Measurements from ENCODE around the gene FGG. TPM values are rescaled to one million over a fixed set of nuclear protein-coding genes. Genes with fewer than 3 reads are reported as not detected.

Gene FGG
- polyA plus RNA-seq, 3 donors = not detected

DNA sequence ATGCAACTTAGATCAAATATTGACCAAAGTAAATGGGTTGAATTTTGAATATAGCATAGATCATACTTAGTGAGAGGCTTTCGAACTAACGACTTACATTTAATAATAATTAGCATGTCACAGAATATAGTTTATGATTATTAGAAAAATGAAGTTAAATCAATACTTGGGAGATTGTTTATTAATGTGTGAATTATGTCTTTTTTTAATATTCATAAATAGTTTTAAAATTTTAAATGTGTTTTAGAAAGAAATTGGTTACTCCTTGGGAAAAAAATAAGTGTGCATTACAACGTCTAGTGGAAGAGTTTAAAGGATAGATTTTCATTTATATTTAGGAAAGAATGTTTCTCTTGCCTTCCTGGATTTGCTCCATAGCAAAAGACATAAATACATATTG lies 29.2 kb downstream of the FGG start:
- H3K36me3 Mint-ChIP-seq = no peaks in the 10 kb centered on the region
- no CpG with 5 or more reads among the region's 3 CpGs for WGBS (ENCODE audit: insufficient coverage)

DNA sequence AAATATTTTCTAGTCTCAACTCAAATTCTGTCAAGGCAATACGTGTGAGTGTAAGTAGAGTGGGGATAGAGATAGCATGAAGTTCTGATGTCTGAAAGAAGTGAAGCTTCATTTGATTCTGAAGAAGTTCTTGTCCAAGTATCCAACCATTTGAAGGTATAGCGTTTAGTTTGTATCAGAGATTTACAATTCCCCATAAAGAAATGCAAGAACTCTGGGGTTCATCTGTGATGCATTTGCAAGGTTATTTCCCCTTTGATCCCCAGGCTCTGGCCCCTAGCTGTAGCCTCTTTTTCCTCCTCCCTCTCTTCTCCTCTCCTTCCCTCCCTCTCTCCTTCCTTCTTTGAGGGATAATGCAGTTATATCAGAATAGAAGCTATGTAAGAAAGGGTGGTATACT lies 29.7 kb downstream of the FGG start:
- H3K27me3 Mint-ChIP-seq (ENCODE audit: low read depth in 3 of 3) = peaks cover 2 to 7% (median 4%) of the 10 kb centered on the region in 3 donors
- Histone ChIP-seq H3K79me2 (ENCODE audit: insufficient read depth, low read length) (no peaks in the 10 kb centered on the region), H4K20me1 (ENCODE audit: insufficient read depth, low read length) (no peaks in the 10 kb centered on the region), H3K9me3 (replicated peaks in 1 of 2; ENCODE audit: control insufficient read depth in 1 of 2, insufficient read depth in 1 of 2, low read length in 2 of 2) (no peaks in the 10 kb centered on the region), H3K4me2 (replicated peaks; ENCODE audit: extremely low read depth, low read length, poor library complexity, severe bottlenecking) (no peak overlapping the region), H3K36me3 (replicated peaks in 1 of 2; ENCODE audit: control insufficient read depth in 1 of 2, insufficient read depth in 2 of 2, low read length in 2 of 2) (no peaks in the 10 kb centered on the region), H3K27me3 (ENCODE audit: control insufficient read depth in 2 of 2, insufficient read depth in 2 of 2, low read length in 2 of 2) (no peaks in the 10 kb centered on the region), H3K27ac (ENCODE audit: low read depth in 1 of 2, low read length in 2 of 2) (no peak overlapping the region), H3K4me3 (replicated peaks in 1 of 3; ENCODE audit: low read depth in 2 of 3, low read length in 3 of 3) (no peak overlapping the region), H3K9ac (ENCODE audit: insufficient read depth, low read length, poor library complexity, severe bottlenecking) (no peak overlapping the region), H3K4me1 (ENCODE audit: control insufficient read depth in 1 of 2, insufficient read depth in 2 of 2, low read length in 2 of 2) (no peaks in the 10 kb centered on the region), H2AFZ (ENCODE audit: insufficient read depth, low read depth, low read length, poor library complexity, severe bottlenecking) (no peak overlapping the region)
- DNase-seq = no peak
- intact Hi-C loops (cut with micrococcal nuclease) = no loop called here
- no CpG with 5 or more reads among the region's 2 CpGs for WGBS (ENCODE audit: insufficient coverage)
- no peaks in the 10 kb centered on the region for H3K4me1 Mint-ChIP-seq
- H3K4me3 Mint-ChIP-seq = no peak overlapping the region
- no peak overlapping the region for H3K27ac Mint-ChIP-seq
- H3K9me3 Mint-ChIP-seq = no peaks in the 10 kb centered on the region
- TF ChIP-seq, protein P1, sequence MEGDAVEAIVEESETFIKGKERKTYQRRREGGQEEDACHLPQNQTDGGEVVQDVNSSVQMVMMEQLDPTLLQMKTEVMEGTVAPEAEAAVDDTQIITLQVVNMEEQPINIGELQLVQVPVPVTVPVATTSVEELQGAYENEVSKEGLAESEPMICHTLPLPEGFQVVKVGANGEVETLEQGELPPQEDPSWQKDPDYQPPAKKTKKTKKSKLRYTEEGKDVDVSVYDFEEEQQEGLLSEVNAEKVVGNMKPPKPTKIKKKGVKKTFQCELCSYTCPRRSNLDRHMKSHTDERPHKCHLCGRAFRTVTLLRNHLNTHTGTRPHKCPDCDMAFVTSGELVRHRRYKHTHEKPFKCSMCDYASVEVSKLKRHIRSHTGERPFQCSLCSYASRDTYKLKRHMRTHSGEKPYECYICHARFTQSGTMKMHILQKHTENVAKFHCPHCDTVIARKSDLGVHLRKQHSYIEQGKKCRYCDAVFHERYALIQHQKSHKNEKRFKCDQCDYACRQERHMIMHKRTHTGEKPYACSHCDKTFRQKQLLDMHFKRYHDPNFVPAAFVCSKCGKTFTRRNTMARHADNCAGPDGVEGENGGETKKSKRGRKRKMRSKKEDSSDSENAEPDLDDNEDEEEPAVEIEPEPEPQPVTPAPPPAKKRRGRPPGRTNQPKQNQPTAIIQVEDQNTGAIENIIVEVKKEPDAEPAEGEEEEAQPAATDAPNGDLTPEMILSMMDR (IDR thresholded peaks at IDR 0.05) = no peak
- H3K36me3 Mint-ChIP-seq = no peaks in the 10 kb centered on the region

More for the DNA sequence above, 29.2 kb downstream of the FGG start:
- intact Hi-C loops (cut with micrococcal nuclease) = no loop called here
- TF ChIP-seq, protein P1 (IDR thresholded peaks at IDR 0.05) = no peak
- Histone ChIP-seq H2AFZ (ENCODE audit: insufficient read depth, low read depth, low read length, poor library complexity, severe bottlenecking) (no peak overlapping the region), H3K79me2 (ENCODE audit: insufficient read depth, low read length) (no peaks in the 10 kb centered on the region), H3K9me3 (replicated peaks in 1 of 2; ENCODE audit: control insufficient read depth in 1 of 2, insufficient read depth in 1 of 2, low read length in 2 of 2) (no peaks in the 10 kb centered on the region), H3K4me3 (replicated peaks in 1 of 3; ENCODE audit: low read depth in 2 of 3, low read length in 3 of 3) (no peak overlapping the region), H3K27me3 (ENCODE audit: control insufficient read depth in 2 of 2, insufficient read depth in 2 of 2, low read length in 2 of 2) (no peaks in the 10 kb centered on the region), H3K9ac (ENCODE audit: insufficient read depth, low read length, poor library complexity, severe bottlenecking) (no peak overlapping the region), H3K4me2 (replicated peaks; ENCODE audit: extremely low read depth, low read length, poor library complexity, severe bottlenecking) (no peak overlapping the region), H4K20me1 (ENCODE audit: insufficient read depth, low read length) (no peaks in the 10 kb centered on the region), H3K27ac (ENCODE audit: low read depth in 1 of 2, low read length in 2 of 2) (no peak overlapping the region), H3K36me3 (replicated peaks in 1 of 2; ENCODE audit: control insufficient read depth in 1 of 2, insufficient read depth in 2 of 2, low read length in 2 of 2) (no peaks in the 10 kb centered on the region), H3K4me1 (ENCODE audit: control insufficient read depth in 1 of 2, insufficient read depth in 2 of 2, low read length in 2 of 2) (no peaks in the 10 kb centered on the region)
- Mint-ChIP-seq H3K4me3 (no peak overlapping the region), H3K27ac (no peak overlapping the region), H3K4me1 (no peaks in the 10 kb centered on the region), H3K9me3 (no peaks in the 10 kb centered on the region), H3K27me3 (ENCODE audit: low read depth in 3 of 3) (peaks cover 2 to 7% (median 4%) of the 10 kb centered on the region in 3 donors)
- DNase-seq = no peak
